ENCODE data around the gene ARMC3.
A peak's percentile ranks its signal among the peaks of the same experiment; 100 is the strongest.
"Not testable (repeated sequence)": the region's sequence is repeated elsewhere in the genome, so short reads cannot be mapped to it uniquely, and the experiment has no call there.

Gene ARMC3

GRCh38 chr10:23070092-23070912 lies 142.4 kb downstream of the ARMC3 start:
- not testable (repeated sequence) for DNase-seq

- no peak for DNase-seq
Observed at GRCh38 chr10:23070913-23071218, 143.0 kb downstream of the ARMC3 start.

GRCh38 chr10:23072593-23072992 lies 144.7 kb downstream of the ARMC3 start:
- peak in 3 of 58 donors; percentile 5 to 10 (median 6) for DNase-seq

DNA sequence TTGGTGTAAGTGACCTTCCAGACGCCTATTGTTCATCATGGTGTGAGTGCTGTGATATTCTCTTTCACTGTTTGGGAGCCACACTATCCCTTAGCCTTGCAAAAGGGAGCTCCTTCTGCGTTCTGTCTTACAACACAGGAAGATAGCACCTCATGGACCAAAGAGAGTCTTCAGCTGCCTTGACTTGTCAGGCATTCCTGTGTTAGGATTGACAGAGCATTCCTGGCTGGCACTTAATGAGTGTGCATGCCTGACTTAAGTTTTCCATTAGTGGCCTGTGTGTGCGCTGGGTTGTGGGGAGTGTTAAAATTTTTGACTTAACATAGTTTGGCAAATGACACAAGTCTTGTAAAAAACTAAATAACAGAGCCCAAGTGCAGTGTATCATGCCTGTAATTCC lies 145.7 kb downstream of the ARMC3 start:
- DNase-seq, result no peak

GRCh38 chr10:23075672-23076071 lies 147.8 kb downstream of the ARMC3 start:
- DNase-seq, result no peak

- DNase-seq, result no peak
Observed at GRCh38 chr10:23078114-23078513, 150.3 kb downstream of the ARMC3 start.

DNA sequence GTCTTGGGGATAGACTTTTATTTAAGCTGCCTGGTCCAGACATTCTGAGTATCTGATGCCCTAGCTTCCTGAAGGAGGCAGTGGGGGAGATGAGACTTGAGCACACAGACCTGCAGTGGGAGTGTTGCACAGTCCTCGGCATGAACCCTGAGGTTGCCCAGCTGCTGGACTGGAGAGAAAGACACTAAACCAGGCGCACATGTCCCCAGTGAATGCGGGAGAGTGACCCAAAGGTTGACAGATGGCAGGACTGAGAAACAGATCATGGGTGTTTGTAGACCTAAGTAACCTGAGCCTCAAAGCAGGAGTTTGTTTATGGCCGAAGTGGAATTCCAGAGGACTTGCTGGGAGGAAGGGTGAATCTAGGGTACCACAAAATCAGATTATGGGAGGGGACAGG lies 151.8 kb downstream of the ARMC3 start:
- DNase-seq, result no peak

DNA sequence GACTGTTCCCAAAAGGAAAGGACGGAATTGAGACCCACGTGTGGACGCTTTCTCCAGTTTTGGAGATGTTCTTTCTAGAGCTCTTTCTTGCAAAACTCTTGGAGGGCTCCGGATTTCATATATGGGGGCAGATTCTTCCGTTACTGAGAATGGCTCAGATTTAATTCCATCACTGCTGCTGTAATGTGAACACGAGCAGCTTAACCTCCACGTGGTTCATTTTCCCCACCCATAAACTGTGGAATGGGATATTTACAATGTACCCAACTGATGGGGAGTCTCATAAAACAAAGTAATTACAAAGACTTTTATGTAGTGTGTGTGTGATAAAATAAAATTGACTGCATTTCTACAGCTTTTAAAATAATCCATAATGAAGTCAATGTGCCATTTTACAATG lies 152.4 kb downstream of the ARMC3 start:
- DNase-seq, result no peak

GRCh38 chr10:23081221-23081750 lies 153.4 kb downstream of the ARMC3 start:
- peak in 2 of 58 donors; percentile 8 to 11 for DNase-seq

DNA sequence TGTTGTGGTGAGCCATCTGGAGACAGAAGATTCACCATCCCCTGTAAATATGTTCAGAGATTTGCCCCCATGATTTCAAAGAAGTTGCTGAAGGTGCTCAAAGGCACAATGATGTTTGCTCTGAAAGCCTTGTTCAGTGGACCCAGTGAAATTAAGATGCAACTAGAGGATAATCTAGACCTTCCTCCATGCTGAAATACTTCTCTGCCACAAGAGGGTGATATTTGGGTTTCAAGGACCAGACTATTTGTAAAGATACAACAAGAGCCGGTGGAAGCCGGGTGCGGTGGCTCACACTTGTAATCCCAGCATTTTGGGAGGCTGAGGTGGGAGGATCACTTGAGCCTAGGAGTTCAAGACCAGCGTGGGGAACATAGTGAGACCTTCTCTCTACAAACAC lies 154.0 kb downstream of the ARMC3 start:
- DNase-seq, result no peak

Data from anterior cingulate cortex (tissue), 58 donors.